Activated T-helper 1 cell treated with anti-CD3 and anti-CD28 coated beads, Interleukin-12 subunit alpha, Interleukin-12 subunit beta, Interleukin-2, Interleukin-4 antibody, amounts not matched to agents 30 ng/mL and 10 ng/mL and 1 ng/mL, durations not matched to agents 14 hours and 24 hours and 36 hours (primary cell): ENCODE results near the gene KCNQ1. TPM values are rescaled to one million over a fixed set of nuclear protein-coding genes. Genes with fewer than 3 reads are reported as not detected.

Source experiments
- DNase-seq: peaks from one replicate; pipeline ENCODE4 v3.0.0; 2021; ENCODE audit warnings: low spot score
- H3K27ac Mint-ChIP-seq: one replicate; pipeline ENCODE4 v1.8.0; 2021; ENCODE audit warnings: mild to moderate bottlenecking, mixed read lengths
- H3K27me3 Mint-ChIP-seq: one replicate; pipeline ENCODE4 v1.8.0; 2022; ENCODE audit warnings: mild to moderate bottlenecking, moderate library complexity, mixed read lengths; ENCODE audit not compliant: insufficient read depth
- H3K36me3 Mint-ChIP-seq: one replicate; pipeline ENCODE4 v1.8.0; 2021; ENCODE audit warnings: low read depth, mixed read lengths
- H3K4me1 Mint-ChIP-seq: one replicate; pipeline ENCODE4 v1.8.0; 2021; ENCODE audit warnings: low read depth, mixed read lengths
- H3K4me3 Mint-ChIP-seq: one replicate; pipeline ENCODE4 v1.8.0; 2021; ENCODE audit warnings: mild to moderate bottlenecking, moderate library complexity, mixed read lengths
- H3K9me3 Mint-ChIP-seq: one replicate; pipeline ENCODE4 v1.8.0; 2021; ENCODE audit warnings: mixed read lengths
- intact Hi-C: fragments of 100-400 bp; cut with micrococcal nuclease; formaldehyde crosslinking; loops from one replicate; pipeline ENCODE4 v1.15.1; 2024
- total RNA-seq: library from RNA; stranded (reverse); gene quantifications from 2 replicates; pipeline ENCODE4 v1.2.3, GENCODE V29; 2022

KCNQ1 gene
- total RNA-seq, 1 donor from 2014 or later, result 6.4 TPM

DNA sequence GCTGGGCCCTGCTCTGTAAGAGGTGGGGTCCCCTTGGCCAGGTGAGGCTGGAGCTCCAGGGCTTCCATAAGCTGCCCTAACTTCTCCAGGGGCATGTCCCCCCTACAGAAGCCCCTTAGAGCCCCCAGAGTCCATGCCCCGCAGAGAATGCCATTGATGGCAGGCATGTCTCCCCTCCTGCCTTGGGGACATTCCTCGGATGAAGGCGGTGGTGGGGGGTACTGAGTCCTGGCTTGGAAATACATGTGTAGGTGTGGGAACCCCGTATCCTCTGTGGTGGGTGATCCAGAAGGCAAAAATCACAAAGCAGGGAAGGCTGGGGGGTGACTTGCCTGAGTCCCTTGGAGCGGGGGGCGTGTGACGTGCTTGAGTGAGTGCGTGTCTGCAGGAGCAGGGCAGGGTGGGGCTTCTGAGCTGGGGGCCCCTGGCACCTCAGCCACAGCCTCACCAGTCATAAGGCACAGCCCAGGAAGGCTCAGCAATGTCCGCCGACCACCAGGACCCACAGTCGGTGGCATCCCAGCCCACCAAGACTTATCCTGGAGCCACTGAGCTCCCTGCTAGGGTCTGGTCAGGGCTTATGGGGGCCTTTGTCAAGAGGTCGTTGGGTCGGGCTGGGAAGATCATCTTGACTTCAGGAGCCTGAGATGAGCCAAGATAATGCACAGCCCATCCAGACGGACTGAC lies 324.7 kb downstream of the KCNQ1 start:
- no peak for DNase-seq
- H3K9me3 Mint-ChIP-seq, result no peaks in the 10 kb centered on the region
- H3K4me1 Mint-ChIP-seq, result peaks cover 4% of the 10 kb centered on the region

DNA sequence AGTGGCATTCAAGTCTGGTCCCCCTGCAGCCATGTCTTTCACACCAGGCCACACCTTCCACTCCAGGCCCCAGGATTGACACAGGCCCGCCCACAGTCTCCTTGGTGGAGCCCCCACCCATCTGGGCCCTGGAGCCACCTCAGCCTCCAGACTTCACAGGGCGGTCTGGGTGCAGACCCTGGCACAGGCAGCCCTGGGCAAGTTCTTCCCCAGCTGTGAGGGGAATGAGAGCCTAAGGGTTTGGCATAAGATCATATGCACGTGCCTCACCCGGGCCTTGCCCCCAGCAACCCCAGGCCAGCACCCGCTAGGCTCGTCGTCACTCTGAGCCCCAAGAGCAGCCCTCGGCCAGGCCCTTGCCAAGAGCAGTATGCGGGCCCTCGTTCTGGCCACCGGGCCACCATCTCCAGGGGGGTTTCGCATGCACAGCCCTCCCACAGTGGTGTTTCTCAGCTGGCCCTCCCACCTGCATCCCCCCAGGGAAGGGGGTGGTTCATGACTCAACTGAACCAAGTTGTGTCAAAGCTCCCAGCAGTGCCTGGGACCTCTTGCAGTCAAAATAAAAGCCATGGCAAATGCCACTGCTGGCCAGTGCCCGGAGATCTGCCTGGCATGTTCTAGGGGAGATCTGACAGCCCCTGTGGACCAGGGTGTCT lies 325.4 kb downstream of the KCNQ1 start:
- Mint-ChIP-seq H3K36me3 (no peaks in the 10 kb centered on the region), H3K27ac (no peak overlapping the region), H3K9me3 (no peaks in the 10 kb centered on the region), H3K4me3 (no peak overlapping the region), H3K4me1 (peaks cover 4% of the 10 kb centered on the region), H3K27me3 (peaks cover 7% of the 10 kb centered on the region)
- intact Hi-C loops, result no loop called here
- DNase-seq, result no peak

More for the DNA sequence above, 324.7 kb downstream of the KCNQ1 start:
- H3K27me3 Mint-ChIP-seq, result peaks cover 7% of the 10 kb centered on the region
- no peak overlapping the region for H3K4me3 Mint-ChIP-seq
- no peak overlapping the region for H3K27ac Mint-ChIP-seq
- H3K36me3 Mint-ChIP-seq, result no peaks in the 10 kb centered on the region
- intact Hi-C loops, result no loop called here

GRCh38 chr11:2770761-2771301 lies 326.0 kb downstream of the KCNQ1 start:
- no peaks in the 10 kb centered on the region for H3K36me3 Mint-ChIP-seq
- intact Hi-C loops, result no loop called here
- H3K9me3 Mint-ChIP-seq, result no peaks in the 10 kb centered on the region

DNA sequence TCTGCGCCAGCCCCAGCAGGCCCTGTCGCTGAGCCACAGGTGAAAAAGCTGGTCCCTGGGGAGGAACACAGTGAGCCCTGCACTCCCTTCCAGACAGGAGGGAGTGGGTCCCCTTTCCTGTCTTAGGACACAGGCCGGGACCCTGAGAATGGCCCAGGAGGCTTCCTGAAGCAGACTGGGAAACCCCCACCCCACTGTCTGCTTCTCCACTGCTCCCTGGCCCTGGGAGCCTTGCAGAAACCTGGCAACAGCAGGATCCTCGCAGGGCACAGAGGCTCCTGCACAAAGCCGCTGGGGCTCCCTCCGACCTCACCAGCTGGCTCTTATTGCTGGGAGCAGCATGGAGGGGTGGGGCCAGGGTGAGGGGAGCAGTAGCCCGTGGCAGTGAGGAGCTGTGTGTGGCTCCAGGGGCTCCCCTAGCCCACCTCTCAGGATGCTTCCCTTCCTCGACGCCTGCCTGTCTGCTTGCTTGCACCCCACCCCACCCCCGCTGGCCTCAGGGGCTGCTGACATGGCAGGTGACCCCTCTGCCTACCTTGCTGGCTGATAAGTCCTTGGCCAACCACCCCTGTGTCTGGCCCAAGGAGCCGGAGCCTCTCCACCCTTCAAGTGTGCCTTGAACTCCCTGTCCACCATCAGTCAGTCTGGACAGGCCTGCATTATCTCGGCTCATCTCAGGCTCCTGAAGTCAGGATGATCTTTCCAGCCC lies 327.1 kb downstream of the KCNQ1 start:
- no peak overlapping the region for H3K27ac Mint-ChIP-seq
- H3K9me3 Mint-ChIP-seq, result no peaks in the 10 kb centered on the region
- DNase-seq, result no peak
- H3K4me1 Mint-ChIP-seq, result peaks cover 4% of the 10 kb centered on the region
- no peaks in the 10 kb centered on the region for H3K36me3 Mint-ChIP-seq
- no peak overlapping the region for H3K4me3 Mint-ChIP-seq
- intact Hi-C loops, result no loop called here
- H3K27me3 Mint-ChIP-seq, result peaks cover 7% of the 10 kb centered on the region

More at GRCh38 chr11:2770761-2771301, 326.0 kb downstream of the KCNQ1 start:
- peaks cover 4% of the 10 kb centered on the region for H3K4me1 Mint-ChIP-seq
- H3K27me3 Mint-ChIP-seq, result peaks cover 7% of the 10 kb centered on the region
- H3K4me3 Mint-ChIP-seq, result no peak overlapping the region
- H3K27ac Mint-ChIP-seq, result no peak overlapping the region
- no peak for DNase-seq

DNA sequence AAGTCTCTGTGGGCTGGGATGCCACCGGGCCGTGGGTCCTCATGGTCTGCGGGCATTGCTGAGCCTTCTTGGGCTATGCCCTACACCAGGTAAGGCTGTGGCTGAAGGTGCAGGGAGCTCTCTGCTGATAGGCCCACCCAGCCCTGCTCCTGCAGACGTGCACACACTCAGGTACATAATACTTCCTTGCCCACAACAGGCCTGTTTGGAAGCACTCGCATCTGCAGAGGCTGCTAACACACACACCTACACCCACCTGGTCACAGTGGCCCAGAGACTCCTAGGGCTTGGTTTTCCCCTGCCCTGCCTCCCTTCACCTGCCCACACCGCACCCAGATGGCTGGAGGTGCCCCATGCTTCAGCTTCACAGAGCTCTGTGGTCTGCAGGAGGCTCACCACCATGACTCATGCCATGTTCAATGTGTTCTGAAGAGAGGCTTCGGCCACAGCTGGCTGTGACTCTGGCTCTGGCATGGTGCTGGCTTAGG lies 327.8 kb downstream of the KCNQ1 start:
- peaks cover 4% of the 10 kb centered on the region for H3K4me1 Mint-ChIP-seq
- H3K9me3 Mint-ChIP-seq, result no peaks in the 10 kb centered on the region
- no peak overlapping the region for H3K27ac Mint-ChIP-seq
- H3K36me3 Mint-ChIP-seq, result no peaks in the 10 kb centered on the region
- intact Hi-C loops, result no loop called here
- DNase-seq, result no peak
- H3K27me3 Mint-ChIP-seq, result peaks cover 7% of the 10 kb centered on the region
- H3K4me3 Mint-ChIP-seq, result no peak overlapping the region

GRCh38 chr11:2774173-2775082 lies 329.6 kb downstream of the KCNQ1 start:
- no peak for DNase-seq
- H3K9me3 Mint-ChIP-seq, result no peaks in the 10 kb centered on the region
- peaks cover 4% of the 10 kb centered on the region for H3K4me1 Mint-ChIP-seq
- H3K36me3 Mint-ChIP-seq, result no peaks in the 10 kb centered on the region
- H3K27ac Mint-ChIP-seq, result no peak overlapping the region
- no peak overlapping the region for H3K4me3 Mint-ChIP-seq
- H3K27me3 Mint-ChIP-seq, result peaks cover 7% of the 10 kb centered on the region
- intact Hi-C loops, result no loop called here

DNA sequence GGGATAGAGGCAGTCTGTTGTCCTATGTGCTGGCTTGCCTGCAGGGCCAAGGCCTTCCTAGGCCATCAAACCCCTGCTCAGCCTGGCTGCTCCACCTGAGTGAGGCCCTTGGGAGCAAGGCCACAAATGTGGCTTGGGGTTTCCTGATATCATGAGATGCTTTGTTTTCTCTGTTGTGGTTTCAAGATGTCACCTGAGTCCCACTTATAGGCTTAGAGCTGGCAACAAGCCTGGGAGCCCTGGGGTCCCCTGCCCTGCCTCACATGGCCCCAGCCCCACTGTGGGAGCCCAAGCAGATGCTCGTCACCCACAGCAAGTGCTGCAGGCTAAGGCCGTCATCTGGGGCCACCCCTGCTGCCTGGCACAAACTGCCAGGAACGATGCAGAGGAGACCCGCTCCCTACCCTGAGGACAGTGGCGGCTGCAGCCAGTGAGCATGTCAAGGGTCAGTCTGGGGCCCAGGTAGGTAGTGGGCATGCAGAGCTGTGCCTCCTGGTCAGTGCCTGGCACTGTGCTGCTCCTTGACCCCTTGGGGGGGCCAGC lies 330.3 kb downstream of the KCNQ1 start:
- Mint-ChIP-seq H3K27ac (no peak overlapping the region), H3K27me3 (peaks cover 7% of the 10 kb centered on the region), H3K9me3 (no peaks in the 10 kb centered on the region), H3K36me3 (no peaks in the 10 kb centered on the region), H3K4me1 (peaks cover 4% of the 10 kb centered on the region), H3K4me3 (no peak overlapping the region)
- DNase-seq, result no peak
- intact Hi-C loops, result no loop called here

- Mint-ChIP-seq H3K4me1 (peaks cover 4% of the 10 kb centered on the region), H3K9me3 (no peaks in the 10 kb centered on the region), H3K4me3 (no peak overlapping the region), H3K27ac (no peak overlapping the region), H3K27me3 (peaks cover 5% of the 10 kb centered on the region), H3K36me3 (no peaks in the 10 kb centered on the region)
- intact Hi-C loops, result no loop called here
- no peak for DNase-seq
Measured at GRCh38 chr11:2775626-2776350, 331.0 kb downstream of the KCNQ1 start.

GRCh38 chr11:2776351-2777061 lies 331.7 kb downstream of the KCNQ1 start:
- Mint-ChIP-seq H3K9me3 (no peaks in the 10 kb centered on the region), H3K4me3 (no peak overlapping the region), H3K27ac (no peak overlapping the region), H3K4me1 (peaks cover 4% of the 10 kb centered on the region), H3K27me3 (peaks cover 5% of the 10 kb centered on the region), H3K36me3 (no peaks in the 10 kb centered on the region)
- intact Hi-C loops, result no loop called here
- DNase-seq, result no peak

- H3K4me1 Mint-ChIP-seq, result peaks cover 4% of the 10 kb centered on the region
- intact Hi-C loops, result no loop called here
- peaks cover 5% of the 10 kb centered on the region for H3K27me3 Mint-ChIP-seq
- DNase-seq, result no peak
- H3K9me3 Mint-ChIP-seq, result no peaks in the 10 kb centered on the region
- no peak overlapping the region for H3K4me3 Mint-ChIP-seq
- no peaks in the 10 kb centered on the region for H3K36me3 Mint-ChIP-seq
- no peak overlapping the region for H3K27ac Mint-ChIP-seq
Measured at GRCh38 chr11:2777386-2777785, 332.6 kb downstream of the KCNQ1 start.

DNA sequence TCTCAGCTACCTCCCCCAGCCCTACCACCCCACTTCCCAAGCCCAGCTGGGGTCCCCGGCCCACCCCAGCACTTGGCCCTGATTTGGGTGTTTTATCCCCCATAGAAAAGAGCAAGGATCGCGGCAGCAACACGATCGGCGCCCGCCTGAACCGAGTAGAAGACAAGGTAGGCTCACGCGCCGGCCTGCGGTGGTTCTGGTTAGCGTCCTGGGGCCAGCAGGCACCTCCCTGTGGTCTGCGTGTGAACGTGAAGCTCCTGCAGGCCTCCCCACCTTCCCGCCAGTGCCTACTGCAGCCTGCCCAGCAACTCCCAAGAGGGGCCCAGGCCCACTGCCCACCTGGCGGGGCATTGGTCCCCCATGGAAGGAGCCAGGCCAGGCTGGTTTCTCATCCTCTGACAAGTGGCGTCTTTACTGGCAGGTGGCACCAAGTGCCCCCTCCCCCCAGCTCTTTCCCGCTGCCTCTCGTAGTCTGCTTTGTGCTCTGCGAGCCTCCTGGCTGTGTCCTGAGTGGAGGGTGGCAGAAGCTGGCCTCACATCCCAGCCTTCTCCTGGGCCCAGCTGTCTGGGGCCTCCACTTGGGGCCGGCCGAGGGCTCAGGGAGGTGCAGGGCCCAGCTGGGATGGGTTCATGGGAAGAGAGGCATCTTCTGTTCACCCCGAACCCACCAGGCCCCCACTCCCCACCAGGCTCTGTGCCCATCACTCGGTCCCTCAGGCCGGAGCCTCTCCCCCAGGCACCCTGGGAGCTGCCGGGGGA lies 333.2 kb downstream of the KCNQ1 start:
- Mint-ChIP-seq H3K4me3 (no peak overlapping the region), H3K27ac (no peak overlapping the region), H3K27me3 (peaks cover 7% of the 10 kb centered on the region), H3K9me3 (no peaks in the 10 kb centered on the region), H3K36me3 (no peaks in the 10 kb centered on the region), H3K4me1 (peaks cover under 1% of the 10 kb centered on the region)
- no peak for DNase-seq
- intact Hi-C loops, result no loop called here
